ENCODE data around the gene TRAF3IP3.
"Not testable (repeated sequence)": the region's sequence is repeated elsewhere in the genome, so short reads cannot be mapped to it uniquely, and the experiment has no call there.

The TRAF3IP3 gene

GRCh38 chr1:209786146-209786545, 30.3 kb downstream of the TRAF3IP3 start:
- no peak for TF ChIP-seq CTCF (IDR thresholded peaks at IDR 0.05; ENCODE audit: insufficient read depth, low read depth, low read length, missing control alignments)
- H3K4me3 ChIP-seq (ENCODE audit: low read depth, low read length) = no peak overlapping the region

GRCh38 chr1:209787551-209787950, 31.7 kb downstream of the TRAF3IP3 start:
- no peak for TF ChIP-seq CTCF (IDR thresholded peaks at IDR 0.05; ENCODE audit: insufficient read depth, low read depth, low read length, missing control alignments)
- no peak for DNase-seq (ENCODE audit: low read depth)

More at GRCh38 chr1:209786146-209786545, 30.3 kb downstream of the TRAF3IP3 start:
- no peak for DNase-seq (ENCODE audit: low read depth)

GRCh38 chr1:209789245-209789644, 33.4 kb downstream of the TRAF3IP3 start:
- TF ChIP-seq CTCF (IDR thresholded peaks at IDR 0.05; ENCODE audit: insufficient read depth, low read depth, low read length, missing control alignments) = no peak
- no peak for DNase-seq (ENCODE audit: low read depth)
- H3K4me3 ChIP-seq (ENCODE audit: low read depth, low read length) = no peak overlapping the region

More at GRCh38 chr1:209787551-209787950, 31.7 kb downstream of the TRAF3IP3 start:
- H3K4me3 ChIP-seq (ENCODE audit: low read depth, low read length) = no peak overlapping the region

- no peak overlapping the region for H3K4me3 ChIP-seq (ENCODE audit: low read depth, low read length)
- TF ChIP-seq CTCF (IDR thresholded peaks at IDR 0.05; ENCODE audit: insufficient read depth, low read depth, low read length, missing control alignments) = no peak
- no peak for DNase-seq (ENCODE audit: low read depth)
Measured at GRCh38 chr1:209790286-209791193, 34.7 kb downstream of the TRAF3IP3 start.

GRCh38 chr1:209791920-209792319, 36.1 kb downstream of the TRAF3IP3 start:
- no peak for TF ChIP-seq CTCF (IDR thresholded peaks at IDR 0.05; ENCODE audit: insufficient read depth, low read depth, low read length, missing control alignments)
- no peak for DNase-seq (ENCODE audit: low read depth)
- H3K4me3 ChIP-seq (ENCODE audit: low read depth, low read length) = no peak overlapping the region

- DNase-seq (ENCODE audit: low read depth); H3K4me3 ChIP-seq (ENCODE audit: low read depth, low read length): not testable (repeated sequence)
Measured at GRCh38 chr1:209793711-209794110, 37.9 kb downstream of the TRAF3IP3 start.

- no peak overlapping the region for H3K4me3 ChIP-seq (ENCODE audit: low read depth, low read length)
- DNase-seq (ENCODE audit: low read depth) = no peak
- peak; percentile 1 for TF ChIP-seq CTCF (IDR thresholded peaks at IDR 0.05; ENCODE audit: insufficient read depth, low read depth, low read length, missing control alignments)
Measured at GRCh38 chr1:209797978-209798639, 42.3 kb downstream of the TRAF3IP3 start.
